ENCODE measurements around the gene CASP12. TPM values are rescaled to one million over a fixed set of nuclear protein-coding genes. Genes with fewer than 3 reads are reported as not detected.

CASP12 gene
- total and polyA plus RNA-seq, 12 donors: 0.17 to 2.8 (median 0.49) TPM; not detected in 4

- Histone ChIP-seq H3K4me1 (replicated peaks in 1 of 2) (no peaks in the 10 kb centered on the region), H3K27ac (no peak overlapping the region), H3K9me3 (replicated peaks in 1 of 3) (no peaks in the 10 kb centered on the region), H3K4me3 (no peak overlapping the region), H3K36me3 (replicated peaks in 1 of 2) (no peaks in the 10 kb centered on the region), H3K27me3 (no peaks in the 10 kb centered on the region)
- no peak for DNase-seq
- WGBS, 4 donors: 69 to 87% (median 72%) methylated on average over 2 of the region's 2 CpGs
- TF ChIP-seq POLR2A (IDR thresholded peaks at IDR 0.05): no peak
- TF ChIP-seq, protein P1, sequence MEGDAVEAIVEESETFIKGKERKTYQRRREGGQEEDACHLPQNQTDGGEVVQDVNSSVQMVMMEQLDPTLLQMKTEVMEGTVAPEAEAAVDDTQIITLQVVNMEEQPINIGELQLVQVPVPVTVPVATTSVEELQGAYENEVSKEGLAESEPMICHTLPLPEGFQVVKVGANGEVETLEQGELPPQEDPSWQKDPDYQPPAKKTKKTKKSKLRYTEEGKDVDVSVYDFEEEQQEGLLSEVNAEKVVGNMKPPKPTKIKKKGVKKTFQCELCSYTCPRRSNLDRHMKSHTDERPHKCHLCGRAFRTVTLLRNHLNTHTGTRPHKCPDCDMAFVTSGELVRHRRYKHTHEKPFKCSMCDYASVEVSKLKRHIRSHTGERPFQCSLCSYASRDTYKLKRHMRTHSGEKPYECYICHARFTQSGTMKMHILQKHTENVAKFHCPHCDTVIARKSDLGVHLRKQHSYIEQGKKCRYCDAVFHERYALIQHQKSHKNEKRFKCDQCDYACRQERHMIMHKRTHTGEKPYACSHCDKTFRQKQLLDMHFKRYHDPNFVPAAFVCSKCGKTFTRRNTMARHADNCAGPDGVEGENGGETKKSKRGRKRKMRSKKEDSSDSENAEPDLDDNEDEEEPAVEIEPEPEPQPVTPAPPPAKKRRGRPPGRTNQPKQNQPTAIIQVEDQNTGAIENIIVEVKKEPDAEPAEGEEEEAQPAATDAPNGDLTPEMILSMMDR (IDR thresholded peaks at IDR 0.05): no peak
- intact Hi-C loops (cut with DNase I): no loop called here
Measured at GRCh38 chr11:104855965-104856364, 42.3 kb downstream of the CASP12 start.

DNA sequence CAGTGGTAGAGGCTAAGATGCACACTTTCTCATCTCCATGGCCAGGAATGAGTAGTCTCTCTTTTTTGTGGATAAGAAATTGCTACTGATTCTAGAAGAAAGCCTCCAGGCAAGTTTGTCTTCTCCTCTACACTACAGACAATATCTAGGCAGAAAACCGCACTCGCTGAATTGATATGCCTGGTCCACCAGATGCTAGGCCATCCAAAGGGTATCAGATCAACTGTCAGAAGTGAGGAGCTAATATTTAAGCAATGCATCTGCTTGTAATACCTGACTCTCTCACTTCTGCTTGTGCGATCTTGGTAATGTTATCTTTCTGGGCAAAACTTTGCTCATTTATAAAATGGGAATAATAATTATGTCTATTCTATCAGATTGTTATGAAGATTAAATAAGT lies 45.0 kb downstream of the CASP12 start:
- no peaks in the 10 kb centered on the region for H3K4me1 ChIP-seq (replicated peaks in 1 of 2)
- H3K27ac ChIP-seq: no peak overlapping the region
- TF ChIP-seq, protein P1 (IDR thresholded peaks at IDR 0.05): no peak
- no peak for TF ChIP-seq POLR2A (IDR thresholded peaks at IDR 0.05)
- no peaks in the 10 kb centered on the region for H3K36me3 ChIP-seq (replicated peaks in 1 of 2)
- intact Hi-C loops (cut with DNase I): no loop called here
- DNase-seq: no peak
- 90 to 95% (median 93%) methylated on average over 3 of the region's 3 CpGs for WGBS, 4 donors
- no peaks in the 10 kb centered on the region for H3K27me3 ChIP-seq
- H3K9me3 ChIP-seq (replicated peaks in 1 of 3): no peaks in the 10 kb centered on the region
- no peak overlapping the region for H3K4me3 ChIP-seq

DNA sequence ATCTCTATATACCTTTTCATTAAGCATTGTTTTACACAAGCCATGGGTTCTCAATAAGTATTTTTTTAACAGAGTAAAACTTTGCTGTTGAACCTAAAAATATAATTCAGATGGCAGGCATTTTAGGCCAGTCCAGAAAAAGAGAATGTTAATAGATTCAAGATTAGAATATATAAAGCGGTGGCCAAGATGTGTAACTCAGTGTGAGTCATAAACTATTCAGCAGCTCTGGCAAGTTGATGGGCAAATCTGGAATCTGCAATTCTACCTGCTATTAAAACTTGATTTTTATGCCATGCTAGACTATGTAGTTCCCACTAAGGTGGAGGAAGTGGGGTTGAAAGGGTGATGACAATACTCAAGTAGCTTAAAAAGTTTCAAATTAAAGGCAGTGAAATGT lies 45.4 kb downstream of the CASP12 start:
- WGBS, 4 donors: 59 to 71% (median 69%) methylated on average over 1 of the region's 1 CpG
- DNase-seq: no peak
- TF ChIP-seq POLR2A (IDR thresholded peaks at IDR 0.05): no peak
- H3K9me3 ChIP-seq (replicated peaks in 1 of 3): no peaks in the 10 kb centered on the region
- H3K36me3 ChIP-seq (replicated peaks in 1 of 2): no peaks in the 10 kb centered on the region
- H3K27me3 ChIP-seq: no peaks in the 10 kb centered on the region
- H3K4me1 ChIP-seq (replicated peaks in 1 of 2): no peaks in the 10 kb centered on the region
- no peak overlapping the region for H3K27ac ChIP-seq
- H3K4me3 ChIP-seq: no peak overlapping the region
- intact Hi-C loops (cut with DNase I): no loop called here

DNA sequence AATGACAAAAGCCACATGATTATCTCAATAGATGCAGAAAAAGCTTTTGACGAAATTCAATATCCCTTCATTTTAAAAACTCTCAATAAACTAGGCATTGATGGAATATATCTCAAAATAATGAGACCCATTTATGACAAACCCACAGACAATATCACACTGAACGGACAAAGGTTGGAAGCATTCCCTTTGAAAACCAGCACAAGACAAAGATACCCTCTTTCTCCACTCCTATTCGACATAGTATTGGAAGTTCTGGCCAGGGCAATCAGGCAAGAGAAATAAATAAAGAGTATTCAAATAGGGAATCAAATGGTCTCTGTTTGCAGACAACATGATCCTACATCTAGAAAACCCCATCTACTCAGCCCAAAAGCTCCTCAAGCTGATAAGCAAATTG lies 52.0 kb downstream of the CASP12 start:
- no peaks in the 10 kb centered on the region for H3K9me3 ChIP-seq (replicated peaks in 1 of 3)
- no peak overlapping the region for H3K4me3 ChIP-seq
- H3K36me3 ChIP-seq (replicated peaks in 1 of 2): no peaks in the 10 kb centered on the region
- intact Hi-C loops (cut with DNase I): no loop called here
- TF ChIP-seq, protein P1 (IDR thresholded peaks at IDR 0.05): no peak
- TF ChIP-seq POLR2A (IDR thresholded peaks at IDR 0.05): no peak
- no peaks in the 10 kb centered on the region for H3K27me3 ChIP-seq
- DNase-seq: no peak
- H3K27ac ChIP-seq: no peak overlapping the region
- 84 to 87% (median 85%) methylated on average over 3 of the region's 3 CpGs for WGBS, 4 donors
- no peaks in the 10 kb centered on the region for H3K4me1 ChIP-seq (replicated peaks in 1 of 2)

- WGBS, 4 donors: 59 to 77% (median 72%) methylated on average over 1 of the region's 1 CpG
- DNase-seq: no peak
- intact Hi-C loops (cut with DNase I): no loop called here
Measured at GRCh38 chr11:104844451-104844850, 53.8 kb downstream of the CASP12 start.

More at GRCh38 chr11:104844451-104844850, 53.8 kb downstream of the CASP12 start:
- Histone ChIP-seq H3K9me3 (replicated peaks in 1 of 3) (no peaks in the 10 kb centered on the region), H3K4me1 (replicated peaks in 1 of 2) (no peaks in the 10 kb centered on the region), H3K4me3 (no peak overlapping the region), H3K27me3 (no peaks in the 10 kb centered on the region), H3K27ac (no peak overlapping the region), H3K36me3 (replicated peaks in 1 of 2) (no peaks in the 10 kb centered on the region)
- TF ChIP-seq POLR2A (IDR thresholded peaks at IDR 0.05): no peak
- TF ChIP-seq, protein P1 (IDR thresholded peaks at IDR 0.05): no peak

Measured in adrenal gland (tissue), 12 donors.